ENCODE data around the gene CSNK2A3.

Gene CSNK2A3

DNA sequence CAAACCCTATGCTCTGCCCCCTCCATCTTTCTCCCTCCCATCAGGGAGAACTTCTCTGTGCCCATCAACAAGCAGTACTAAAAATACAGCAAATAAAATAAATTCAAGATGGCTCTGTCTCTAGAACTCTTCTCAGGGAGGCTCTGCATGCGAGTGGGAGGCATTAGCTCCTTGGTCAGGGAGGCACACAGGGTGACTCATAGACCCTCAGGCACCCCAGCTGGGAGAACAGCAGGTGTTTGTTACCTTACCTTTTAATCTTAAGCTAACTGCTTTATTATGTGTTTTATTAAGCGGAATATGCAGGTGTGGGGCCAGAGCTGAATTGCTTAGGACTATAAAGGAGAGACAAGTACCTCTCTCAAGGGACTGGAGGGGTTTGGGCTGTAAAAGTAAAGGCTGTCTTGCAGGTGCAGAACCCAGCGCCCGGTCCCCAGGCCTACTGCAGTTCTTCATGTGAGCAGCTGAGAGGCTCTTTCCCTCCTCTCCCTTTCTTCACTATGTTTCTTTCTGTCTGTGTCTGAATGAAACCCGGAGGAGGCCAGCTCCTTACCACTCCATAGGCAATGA, 20.8 kb downstream of the CSNK2A3 start:
- no peak for DNase-seq

GRCh38 chr11:11329062-11329806, 23.8 kb downstream of the CSNK2A3 start:
- DNase-seq = no peak

DNA sequence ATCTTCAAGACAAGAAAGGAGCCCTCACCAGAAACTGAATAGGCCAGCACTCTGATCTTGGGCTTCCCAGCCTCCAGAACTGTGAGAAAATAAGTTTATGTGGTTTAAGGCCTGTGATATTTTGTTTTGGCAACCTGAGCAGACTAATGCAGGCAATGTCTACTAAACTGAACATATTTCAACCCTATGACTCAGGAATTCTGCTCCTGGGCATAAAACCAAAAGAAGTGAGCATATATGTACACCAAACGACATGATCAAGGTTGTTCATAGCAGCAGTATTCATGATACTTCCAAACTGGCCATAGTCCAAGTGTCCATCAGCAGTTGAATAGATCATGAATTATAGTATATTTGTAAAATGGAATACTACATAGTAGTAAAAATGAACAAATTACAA, 29.0 kb downstream of the CSNK2A3 start:
- no peak for DNase-seq

DNA sequence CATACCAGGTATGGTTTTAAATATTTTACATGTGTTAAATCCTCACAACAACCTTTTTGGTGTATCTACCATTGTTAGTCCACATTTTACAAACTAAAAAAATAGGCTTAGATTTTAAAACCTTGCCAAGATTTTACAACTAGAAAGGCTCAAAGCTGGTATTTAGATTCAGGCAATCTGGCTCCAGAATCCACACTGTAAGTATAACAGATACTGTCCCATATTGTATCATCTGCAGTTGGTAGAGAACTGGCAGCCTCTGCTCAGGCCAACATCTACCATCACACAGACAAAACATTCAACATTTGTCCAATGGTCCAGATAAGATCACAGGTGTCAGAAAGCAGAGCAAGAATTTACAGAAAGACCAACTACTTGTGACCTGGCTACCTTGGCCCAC, 30.9 kb downstream of the CSNK2A3 start:
- DNase-seq = no peak

DNA sequence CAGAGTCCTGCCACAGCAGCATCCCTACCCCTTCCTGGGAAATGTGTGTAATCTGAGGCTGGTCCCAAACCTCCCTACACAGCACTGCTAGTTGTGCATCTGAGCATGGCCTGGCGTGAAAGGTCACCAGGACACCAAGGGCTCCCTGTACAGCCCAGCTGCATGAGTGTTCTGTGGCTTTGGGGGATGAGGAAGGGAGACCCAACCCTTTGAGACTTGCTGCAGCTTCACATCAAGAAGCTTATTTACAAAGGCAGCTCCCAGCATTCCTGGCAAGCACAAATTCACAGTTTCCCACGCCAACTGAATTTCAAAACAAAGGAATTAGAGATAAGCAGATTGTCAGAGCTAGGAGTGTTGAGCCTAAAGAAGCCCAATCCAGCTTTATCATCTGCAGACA, 32.2 kb downstream of the CSNK2A3 start:
- no peak for DNase-seq

- DNase-seq = no peak
Observed at GRCh38 chr11:11318961-11319360, 34.1 kb downstream of the CSNK2A3 start.

GRCh38 chr11:11318461-11318860, 34.6 kb downstream of the CSNK2A3 start:
- no peak for DNase-seq

DNA sequence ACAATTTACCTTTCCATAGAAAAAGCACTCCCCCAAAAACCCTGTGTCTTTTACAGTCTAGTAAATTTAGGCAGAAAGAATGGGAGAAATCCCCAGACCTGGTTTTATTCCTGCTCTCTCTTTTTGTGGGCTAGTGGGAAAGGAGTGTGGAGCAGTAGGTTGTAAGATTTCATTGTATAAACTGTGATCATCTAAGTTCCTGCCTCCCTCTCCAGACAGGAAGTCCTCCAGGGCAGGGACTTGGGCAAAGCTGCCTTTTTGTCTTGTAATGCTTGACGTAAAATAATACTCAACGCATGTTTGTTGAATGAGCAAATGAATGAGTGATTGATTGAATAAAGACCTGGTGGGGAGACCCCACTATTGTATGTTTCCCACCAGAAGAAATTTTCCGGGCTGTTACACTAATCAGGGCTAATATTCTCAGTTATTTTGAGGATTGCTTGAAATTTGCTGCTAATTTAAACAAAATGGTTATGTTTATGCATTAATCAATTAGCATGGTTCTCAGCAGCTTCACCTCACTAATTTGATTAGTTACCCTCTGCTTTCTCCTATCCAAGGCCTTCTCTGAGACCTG, 36.3 kb downstream of the CSNK2A3 start:
- DNase-seq = no peak

- no peak for DNase-seq
Observed at GRCh38 chr11:11313902-11314692, 39.0 kb downstream of the CSNK2A3 start.

- no peak for DNase-seq
Observed at GRCh38 chr11:11313426-11313825, 39.6 kb downstream of the CSNK2A3 start.

DNA sequence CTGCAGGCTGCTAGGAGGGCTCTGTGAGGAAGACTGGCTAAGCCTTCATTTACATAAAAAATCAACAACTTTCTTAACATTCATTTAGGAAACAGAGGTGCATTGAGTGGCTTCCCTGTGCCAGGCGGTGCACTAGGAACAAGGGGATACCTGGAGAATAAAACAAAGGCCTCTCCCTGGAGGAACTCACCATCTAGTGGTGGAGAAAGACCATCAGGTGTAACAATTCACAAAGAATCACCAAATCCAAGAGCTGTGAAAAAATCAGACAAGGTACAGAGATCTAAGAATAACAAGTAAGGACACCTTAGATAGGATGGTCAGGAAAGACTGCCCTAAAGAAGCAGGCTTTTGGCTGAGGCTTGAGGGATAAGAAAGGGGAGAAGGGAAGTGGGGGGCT, 40.3 kb downstream of the CSNK2A3 start:
- no peak for DNase-seq

GRCh38 chr11:11311169-11311568, 41.9 kb downstream of the CSNK2A3 start:
- no peak for DNase-seq

DNA sequence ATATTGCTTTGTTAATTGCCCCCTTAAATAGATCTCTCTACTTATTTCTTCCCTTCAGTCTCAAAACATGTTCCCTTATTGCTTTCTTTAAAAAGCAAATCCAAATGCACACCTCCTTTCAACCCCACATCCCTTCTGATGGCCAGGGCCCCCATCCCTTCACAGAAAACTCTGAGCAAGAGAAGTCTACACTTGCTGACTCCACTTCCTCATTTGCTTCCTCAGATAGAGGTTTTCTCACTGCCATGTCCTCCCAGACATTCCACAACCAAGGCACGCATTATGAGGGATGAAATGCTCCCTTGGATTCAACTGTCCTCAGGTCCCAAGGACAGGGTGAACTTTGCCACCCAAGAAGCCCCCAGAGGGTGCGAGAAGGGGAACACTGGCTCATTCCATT, 43.1 kb downstream of the CSNK2A3 start:
- no peak for DNase-seq

- DNase-seq = no peak
Observed at GRCh38 chr11:11308249-11308648, 44.8 kb downstream of the CSNK2A3 start.

GRCh38 chr11:11306855-11307254, 46.2 kb downstream of the CSNK2A3 start:
- DNase-seq = no peak

- no peak for DNase-seq
Observed at GRCh38 chr11:11304550-11304949, 48.5 kb downstream of the CSNK2A3 start.

- DNase-seq = peak; percentile 78 to 87
Observed at GRCh38 chr11:11302565-11302964, 50.5 kb downstream of the CSNK2A3 start.

Measured in NCI-H187 (cell line).